Measurements from ENCODE around the gene CEP192. TPM values are rescaled to one million over a fixed set of nuclear protein-coding genes. Genes with fewer than 3 reads are reported as not detected.

CEP192 gene
- total and polyA plus RNA-seq, 2 of the 13 experiments (the other 11 are each of a cell fraction or from before 2014, with no cell fraction given), result 15.3 to 24.7 TPM

- TF ChIP-seq ZZZ3 (CRISPR knock-in tag; IDR thresholded peaks at IDR 0.05; ENCODE audit: borderline replicate concordance), result no peak
- TF ChIP-seq NONO (IDR thresholded peaks at IDR 0.05), result no peak
- peak; percentile 89 for TF ChIP-seq NONO (CRISPR knock-in tag; conservative IDR thresholded peaks at IDR 0.05)
- peak; percentile 91 for TF ChIP-seq E2F1 (CRISPR knock-in tag; IDR thresholded peaks at IDR 0.05)
- peak; percentile 91 for TF ChIP-seq ZNF501 (CRISPR knock-in tag; IDR thresholded peaks at IDR 0.05)
- TF ChIP-seq SRSF4 (IDR thresholded peaks at IDR 0.05; ENCODE audit: low read depth, low read length, poor library complexity, severe bottlenecking), result peak; percentile 79
- no peak for TF ChIP-seq ZNF512B (CRISPR knock-in tag; IDR thresholded peaks at IDR 0.05; ENCODE audit: borderline replicate concordance)
- TF ChIP-seq ZBTB34 (CRISPR knock-in tag; IDR thresholded peaks at IDR 0.05), result peak; percentile 83; the same call in 1 of the 2 replicates
- TF ChIP-seq EHMT2 (IDR thresholded peaks at IDR 0.05; ENCODE audit: borderline replicate concordance, low read depth, low read length), result no peak
- no peak for TF ChIP-seq ZBTB4 (CRISPR knock-in tag; IDR thresholded peaks at IDR 0.05; ENCODE audit: borderline replicate concordance)
- TF ChIP-seq KDM5A (IDR thresholded peaks at IDR 0.05; ENCODE audit: borderline replicate concordance, low read length), result peak; percentile 15; the same call in 1 of the 2 replicates
- peak; percentile 40 for TF ChIP-seq TEAD3 (CRISPR knock-in tag; optimal IDR thresholded peaks at IDR 0.05; ENCODE audit: borderline replicate concordance)
- peak; percentile 98 for TF ChIP-seq ZMAT3 (CRISPR knock-in tag; conservative IDR thresholded peaks at IDR 0.05)
- peak; percentile 93 for TF ChIP-seq GLI4 (CRISPR knock-in tag; IDR thresholded peaks at IDR 0.05; ENCODE audit: borderline replicate concordance)
- peak; percentile 94 for TF ChIP-seq SALL1 (CRISPR knock-in tag; IDR thresholded peaks at IDR 0.05)
- TF ChIP-seq ZNF678 (CRISPR knock-in tag; IDR thresholded peaks at IDR 0.05), result peak; percentile 81; the same call in 1 of the 2 replicates
- no peak for TF ChIP-seq NR3C1 (CRISPR knock-in tag; IDR thresholded peaks at IDR 0.05)
- TF ChIP-seq ZFP1 (CRISPR knock-in tag; IDR thresholded peaks at IDR 0.05), result 0 out of 2 replicates have a peak, but pooled peaks have one; percentile 33
- TF ChIP-seq FOSL2 (CRISPR knock-in tag; IDR thresholded peaks at IDR 0.05), result peak; percentile 38
- peak; percentile 42; the same call in 1 of the 2 replicates for TF ChIP-seq SIX4 (CRISPR knock-in tag; IDR thresholded peaks at IDR 0.05)
- peak; percentile 83; the same call in 1 of the 2 replicates for TF ChIP-seq ZNF562 (CRISPR knock-in tag; IDR thresholded peaks at IDR 0.05; ENCODE audit: borderline replicate concordance)
Observed at GRCh38 chr18:12948050-12948804, 42.9 kb upstream of the CEP192 start (continued).

Measured in HepG2 (cell line).